Daoy (cell line): Measurements from ENCODE around the gene PLLP. TPM values are rescaled to one million over a fixed set of nuclear protein-coding genes. Genes with fewer than 3 reads are reported as not detected.

ENCODE experiments used
- DNase-seq: peaks from one replicate; pipeline ENCODE4 v3.0.0-alpha.2; 2015; ENCODE audit warnings: low read depth
- total RNA-seq: library from RNA; depleted of rRNA; stranded (reverse); fragments of >200 nt; shearing (Covaris generic); gene quantifications from 2 replicates; pipeline ENCODE4 v1.2.3, GENCODE V29; 2014; rRNA removed

Gene PLLP
- total RNA-seq, 1 experiment from 2014 or later = 0.06 TPM

GRCh38 chr16:57226701-57227621, 57.5 kb downstream of the PLLP start:
- DNase-seq = no peak

- no peak for DNase-seq
Observed at GRCh38 chr16:57225978-57226377, 58.5 kb downstream of the PLLP start.

GRCh38 chr16:57224651-57225335, 59.7 kb downstream of the PLLP start:
- DNase-seq = no peak

GRCh38 chr16:57223057-57223456, 61.4 kb downstream of the PLLP start:
- DNase-seq = no peak

GRCh38 chr16:57216968-57217367, 67.5 kb downstream of the PLLP start:
- DNase-seq = no peak

GRCh38 chr16:57213462-57213861, 71.0 kb downstream of the PLLP start:
- no peak for DNase-seq

GRCh38 chr16:57209780-57210179, 74.7 kb downstream of the PLLP start:
- no peak for DNase-seq

- DNase-seq = no peak
Observed at GRCh38 chr16:57208926-57209325, 75.5 kb downstream of the PLLP start.

Other genes with a start within 250 kb of the PLLP start
- 10.0 and 15.2 TPM in 2 replicates for gene CPNE2, start 192.1 kb downstream of the PLLP start, total RNA-seq
- gene PSME3IP1, start 98.6 kb downstream of the PLLP start, total RNA-seq = 112 and 120 TPM in 2 replicates
- 30.3 and 32.2 TPM in 2 replicates for gene RSPRY1, start 98.3 kb downstream of the PLLP start, total RNA-seq
- 53.1 and 62.0 TPM in 2 replicates for gene ARL2BP, start 39.4 kb downstream of the PLLP start, total RNA-seq
- not detected in 2 replicates for gene CCL22, start 74.1 kb upstream of the PLLP start, total RNA-seq
- gene CX3CL1, start 87.8 kb upstream of the PLLP start, total RNA-seq = 1.3 and 2.6 TPM in 2 replicates
- gene CCL17, start 120.1 kb upstream of the PLLP start, total RNA-seq = not detected in 2 replicates
- gene CIAPIN1, start 162.7 kb upstream of the PLLP start, total RNA-seq = 82.6 and 92.5 TPM in 2 replicates
- 34.9 and 44.9 TPM in 2 replicates for gene COQ9, start 162.8 kb upstream of the PLLP start, total RNA-seq
- 137 and 162 TPM in 2 replicates for gene POLR2C, start 178.0 kb upstream of the PLLP start, total RNA-seq
- gene DOK4, start 201.8 kb upstream of the PLLP start, total RNA-seq = 3.7 and 5.3 TPM in 2 replicates